Calu3 (cell line): ENCODE results near the gene MAML3. TPM values are rescaled to one million over a fixed set of nuclear protein-coding genes. Genes with fewer than 3 reads are reported as not detected.
A peak's percentile ranks its signal among the peaks of the same experiment; 100 is the strongest.

ENCODE experiments used
- BruUV-seq: library from RNA; stranded (reverse); fragments of 400-500 nt; replicated peaks from 2 replicates; lab custom pipeline; 2021; lab: Mats Ljungman, UMichigan
- CTCF ChIA-PET: fragments of 300-600 bp; sonication (Branson Sonifier 250); formaldehyde crosslinking; loops from one replicate; lab custom pipeline; 2022; ENCODE audit warnings: antibody characterized with exemption; lab: Charles Lee
- DNase-seq: peaks from one replicate; pipeline ENCODE4 v3.0.0; 2022
- H3K27ac Mint-ChIP-seq: one replicate; pipeline ENCODE4 v1.8.0; 2022; ENCODE audit warnings: mixed read lengths; ENCODE audit not compliant: unreplicated experiment
- H3K27me3 Mint-ChIP-seq: one replicate; pipeline ENCODE4 v1.8.0; 2022; ENCODE audit warnings: mixed read lengths; ENCODE audit not compliant: unreplicated experiment
- H3K36me3 Mint-ChIP-seq: one replicate; pipeline ENCODE4 v1.8.0; 2022; ENCODE audit warnings: mild to moderate bottlenecking, moderate library complexity, mixed read lengths; ENCODE audit not compliant: insufficient read depth, unreplicated experiment
- H3K4me1 Mint-ChIP-seq: one replicate; pipeline ENCODE4 v1.8.0; 2022; ENCODE audit warnings: mild to moderate bottlenecking, low read depth, mixed read lengths; ENCODE audit not compliant: unreplicated experiment
- H3K4me3 Mint-ChIP-seq: one replicate; pipeline ENCODE4 v1.8.0; 2022; ENCODE audit warnings: mild to moderate bottlenecking, low read depth, moderate library complexity, mixed read lengths; ENCODE audit not compliant: unreplicated experiment
- H3K9me3 Mint-ChIP-seq: one replicate; pipeline ENCODE4 v1.8.0; 2022; ENCODE audit warnings: low read depth, mixed read lengths; ENCODE audit not compliant: unreplicated experiment
- CTCF ChIP-seq: fragments of 200-600 bp; IDR thresholded peaks from one replicate; pipeline ENCODE4 v1.8.0; 2022; ENCODE audit warnings: antibody characterized with exemption; ENCODE audit not compliant: unreplicated experiment
- intact Hi-C: fragments of 100-400 bp; cut with micrococcal nuclease; formaldehyde crosslinking; loops from one replicate; pipeline ENCODE4 v1.10.0; 2022; ENCODE audit not compliant: unreplicated experiment
- total RNA-seq: library from RNA; stranded (reverse); gene quantifications from 2 replicates; pipeline ENCODE4 v1.2.3, GENCODE V29; 2022

Gene MAML3
- total RNA-seq, 1 experiment from 2014 or later = 4.0 TPM

DNA sequence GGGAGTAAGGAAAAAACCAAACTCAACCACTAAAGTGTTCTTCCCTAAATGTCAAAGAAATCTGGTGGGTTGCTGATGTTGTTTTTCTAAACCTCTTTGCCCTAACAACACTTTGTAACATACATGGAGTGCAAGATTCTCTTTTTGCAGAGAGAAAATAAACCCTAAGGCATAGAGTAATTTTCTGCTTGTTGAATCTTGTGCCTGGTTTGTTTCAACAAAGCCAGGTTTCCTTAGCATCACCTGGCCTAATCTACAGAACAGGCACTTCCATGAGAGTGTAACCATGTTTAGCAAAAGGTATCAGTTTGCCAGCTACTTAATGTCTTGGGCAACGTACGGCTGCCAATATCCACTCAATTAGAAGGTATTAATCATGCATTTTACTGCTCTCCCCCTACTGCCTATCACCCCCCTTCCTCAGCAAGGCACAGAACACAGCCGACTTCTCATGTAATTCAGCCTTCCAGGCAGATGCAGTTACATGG is 219.2 kb downstream of the MAML3 start:
- no peak for TF ChIP-seq CTCF
- CTCF ChIA-PET = no interaction called here
- no peaks in the 10 kb centered on the region for H3K4me1 Mint-ChIP-seq
- H3K9me3 Mint-ChIP-seq = no peaks in the 10 kb centered on the region
- DNase-seq = no peak
- no peaks in the 10 kb centered on the region for H3K27me3 Mint-ChIP-seq
- H3K4me3 Mint-ChIP-seq = no peak overlapping the region
- no peaks in the 10 kb centered on the region for H3K36me3 Mint-ChIP-seq
- BruUV-seq = no TSS peak
- intact Hi-C loops = no loop called here
- H3K27ac Mint-ChIP-seq = no peak overlapping the region

DNA sequence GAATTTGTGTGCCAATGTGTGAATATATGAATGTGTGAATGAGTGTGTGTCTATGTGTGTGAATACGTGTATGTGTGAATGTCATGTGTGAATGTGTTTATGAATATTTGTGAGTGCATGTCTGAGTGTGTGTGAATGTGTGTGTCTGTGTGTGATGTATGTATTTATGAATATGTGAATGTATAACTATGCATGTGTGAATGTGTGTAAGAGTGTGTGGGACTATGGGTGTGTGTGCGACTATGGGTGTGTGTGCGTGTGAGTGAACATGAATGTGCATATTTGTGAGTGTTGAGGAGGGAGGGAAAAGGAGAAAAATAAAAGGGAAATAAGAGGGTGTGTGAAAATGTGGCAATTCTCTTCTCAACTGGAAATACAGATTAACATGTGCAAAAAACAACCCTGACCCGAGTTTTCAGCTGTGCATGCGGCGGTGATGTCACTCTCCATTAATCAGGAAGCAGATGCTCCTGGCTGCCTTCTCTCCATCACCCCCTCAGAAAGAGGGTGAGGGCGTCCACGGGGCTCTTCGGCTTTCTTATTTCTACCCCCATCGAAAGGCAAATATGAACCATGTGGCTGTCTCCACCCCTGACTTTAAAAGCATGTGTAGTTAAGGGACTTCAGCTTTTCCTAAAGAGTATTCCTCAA is 219.8 kb downstream of the MAML3 start:
- Mint-ChIP-seq H3K27ac (no peak overlapping the region), H3K4me1 (no peaks in the 10 kb centered on the region), H3K36me3 (no peaks in the 10 kb centered on the region), H3K9me3 (no peaks in the 10 kb centered on the region), H3K4me3 (no peak overlapping the region), H3K27me3 (no peaks in the 10 kb centered on the region)
- DNase-seq = no peak
- no TSS peak for BruUV-seq
- CTCF ChIA-PET = no interaction called here
- intact Hi-C loops = no loop called here
- TF ChIP-seq CTCF = no peak

DNA sequence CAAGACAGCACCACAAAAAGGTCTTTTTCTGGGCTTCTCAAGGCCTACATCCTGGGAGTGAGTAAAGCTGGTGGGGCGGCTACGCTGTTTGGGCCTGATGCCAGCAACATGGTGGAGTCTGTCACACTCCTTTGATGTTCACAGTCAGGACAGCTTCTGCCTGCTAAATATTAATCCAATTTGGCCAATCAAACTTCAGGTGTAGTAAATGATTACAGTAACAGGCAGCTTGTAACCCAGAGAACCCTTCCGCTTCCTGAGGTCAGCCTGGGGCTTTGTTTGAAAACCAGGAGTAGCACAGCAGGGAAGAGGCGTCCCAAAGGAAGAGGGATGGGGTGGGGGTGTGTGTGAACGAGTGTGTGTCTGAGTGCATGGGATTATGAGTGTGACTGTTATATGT is 220.4 kb downstream of the MAML3 start:
- Mint-ChIP-seq H3K27me3 (no peaks in the 10 kb centered on the region), H3K9me3 (no peaks in the 10 kb centered on the region), H3K4me1 (no peaks in the 10 kb centered on the region), H3K36me3 (no peaks in the 10 kb centered on the region), H3K27ac (no peak overlapping the region), H3K4me3 (no peak overlapping the region)
- no TSS peak for BruUV-seq
- CTCF ChIA-PET = no interaction called here
- intact Hi-C loops = no loop called here
- DNase-seq = peak; percentile 60
- TF ChIP-seq CTCF = no peak

GRCh38 chr4:139933104-139933503 is 220.9 kb downstream of the MAML3 start:
- H3K36me3 Mint-ChIP-seq = no peaks in the 10 kb centered on the region

More at GRCh38 chr4:139933104-139933503, 220.9 kb downstream of the MAML3 start:
- TF ChIP-seq CTCF = no peak
- Mint-ChIP-seq H3K4me1 (no peaks in the 10 kb centered on the region), H3K4me3 (no peak overlapping the region), H3K27ac (no peak overlapping the region), H3K9me3 (no peaks in the 10 kb centered on the region), H3K27me3 (no peaks in the 10 kb centered on the region)
- DNase-seq = no peak
- BruUV-seq = no TSS peak
- CTCF ChIA-PET = no interaction called here
- intact Hi-C loops = no loop called here
